ENCODE data around the gene JAML. TPM values are rescaled to one million over a fixed set of nuclear protein-coding genes. Genes with fewer than 3 reads are reported as not detected.

Gene JAML
- total RNA-seq, 1 experiment from 2014 or later = not detected

DNA sequence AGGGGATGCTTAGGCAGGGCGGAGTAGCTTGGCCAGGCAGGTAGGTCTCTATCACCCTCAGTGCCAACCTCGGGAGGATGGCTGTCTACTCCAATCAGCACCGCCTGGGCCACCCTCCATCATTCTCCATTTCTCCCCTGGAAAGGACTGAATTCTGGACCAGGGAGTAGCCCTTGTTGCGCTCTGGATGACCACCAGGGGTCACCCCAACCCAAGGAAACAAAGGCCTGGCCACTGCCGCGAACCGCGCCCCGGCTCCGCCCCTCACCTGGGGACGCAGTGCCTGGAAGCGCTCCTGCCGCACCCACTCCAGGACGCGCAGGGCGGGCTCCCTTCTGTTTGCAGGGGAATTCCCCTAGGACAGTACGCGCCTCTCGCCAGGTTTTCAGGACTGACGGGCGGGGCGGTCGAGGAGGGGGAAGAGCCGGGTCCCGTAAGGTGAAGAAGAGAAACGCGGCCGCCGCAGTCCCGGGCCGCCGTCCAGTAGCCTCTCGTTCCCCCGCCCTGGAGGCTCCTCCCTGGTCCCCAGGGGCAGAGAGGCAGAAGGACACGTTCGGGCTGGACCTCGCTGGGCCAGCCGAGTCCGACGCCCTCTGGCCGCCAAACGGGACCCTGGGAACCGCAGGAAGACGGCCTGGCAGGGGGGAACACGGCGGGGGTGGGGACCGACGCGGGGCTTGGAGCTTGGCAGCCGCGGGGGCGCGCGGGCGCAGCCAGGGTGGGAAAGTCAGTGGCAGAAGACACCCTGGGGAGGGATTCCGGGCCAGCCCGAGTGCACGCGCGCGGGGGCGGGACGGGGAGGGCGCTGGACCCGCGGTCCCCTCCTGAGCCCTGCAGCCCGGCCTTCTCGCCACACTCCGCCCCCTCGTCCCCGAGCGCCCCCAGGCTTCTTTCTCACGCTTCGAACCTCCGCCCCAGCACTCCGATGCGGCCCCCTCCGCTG is 79.3 kb downstream of the JAML start:
- peak; percentile 63 for DNase-seq (ENCODE audit: low spot score)

DNA sequence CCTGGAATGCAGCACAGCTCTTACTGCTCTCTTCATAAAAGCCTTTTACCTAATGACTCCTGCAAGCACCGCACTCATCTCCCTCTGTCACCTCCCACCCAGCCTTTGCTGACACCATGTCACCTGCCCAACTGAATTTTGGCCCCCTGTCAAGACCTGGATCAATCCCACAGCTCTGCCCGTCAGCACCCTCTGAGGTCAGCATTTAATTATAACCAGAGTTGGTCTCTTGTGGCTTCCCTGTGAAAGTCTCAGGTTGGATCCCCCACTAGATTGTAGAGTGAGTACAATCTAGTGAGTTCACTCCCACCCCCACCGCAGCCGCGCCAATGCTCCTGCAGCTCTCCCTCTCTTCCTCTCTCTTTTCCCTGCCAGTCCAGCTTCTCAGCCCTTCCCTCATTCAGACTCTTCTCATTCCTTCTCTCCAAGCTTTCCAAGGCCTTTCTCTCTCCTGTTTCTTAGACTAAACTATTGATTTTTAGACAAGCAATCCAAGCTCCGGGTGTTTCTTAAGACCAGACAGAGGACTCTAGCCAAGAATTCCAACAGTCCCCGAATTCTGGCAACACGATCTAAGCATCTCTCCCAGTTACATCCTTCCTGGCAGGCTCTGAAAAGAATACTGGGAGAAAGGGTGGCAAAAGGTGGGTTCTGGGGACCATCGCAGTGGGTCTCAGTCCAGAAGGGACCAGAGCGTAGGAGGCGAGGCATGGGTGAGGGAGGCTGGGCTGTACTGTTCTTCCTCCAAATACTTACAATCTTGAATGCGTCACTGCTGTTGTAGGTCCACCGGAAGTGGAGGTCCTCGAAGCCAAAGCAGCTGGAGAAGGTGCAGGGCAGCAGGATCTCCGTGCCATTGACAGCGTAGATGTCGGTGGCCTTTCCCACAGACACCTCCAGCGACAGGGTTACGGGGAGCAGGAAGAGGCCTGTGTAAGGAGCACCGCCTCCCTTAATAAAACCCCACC is 80.2 kb downstream of the JAML start:
- no peak for DNase-seq (ENCODE audit: low spot score)

Other genes with a start within 250 kb of the JAML start
- gene IL10RA, start 238.6 kb downstream of the JAML start, total RNA-seq (2014; rRNA removed; shearing (Covaris generic)) = 0.04 TPM in 1 of 2 replicates, not detected in the other
- not detected in 2 replicates for gene TMPRSS4, start 147.9 kb downstream of the JAML start, total RNA-seq (2014; rRNA removed; shearing (Covaris generic))
- not detected in 2 replicates for gene SMIM35, start 138.0 kb downstream of the JAML start, total RNA-seq (2014; rRNA removed; shearing (Covaris generic))
- 2.5 and 3.9 TPM in 2 replicates for gene SCN4B, start 72.2 kb downstream of the JAML start, total RNA-seq (2014; rRNA removed; shearing (Covaris generic))
- gene SCN2B, start 48.4 kb downstream of the JAML start, total RNA-seq (2014; rRNA removed; shearing (Covaris generic)) = not detected in 2 replicates
- 9.8 and 10.4 TPM in 2 replicates for gene MPZL3, start 27.4 kb upstream of the JAML start, total RNA-seq (2014; rRNA removed; shearing (Covaris generic))
- 1.0 and 1.7 TPM in 2 replicates for gene MPZL2, start 39.3 kb upstream of the JAML start, total RNA-seq (2014; rRNA removed; shearing (Covaris generic))
- gene CD3E, start 79.7 kb upstream of the JAML start, total RNA-seq (2014; rRNA removed; shearing (Covaris generic)) = not detected in 2 replicates
- not detected in 2 replicates for gene CD3D, start 117.7 kb upstream of the JAML start, total RNA-seq (2014; rRNA removed; shearing (Covaris generic))
- gene CD3G, start 119.3 kb upstream of the JAML start, total RNA-seq (2014; rRNA removed; shearing (Covaris generic)) = not detected in 2 replicates
- gene UBE4A, start 134.6 kb upstream of the JAML start, total RNA-seq (2014; rRNA removed; shearing (Covaris generic)) = 39.6 and 45.1 TPM in 2 replicates
- 59.3 and 94.8 TPM in 2 replicates for gene ATP5MG, start 176.6 kb upstream of the JAML start, total RNA-seq (2014; rRNA removed; shearing (Covaris generic))
- 11.9 and 15.2 TPM in 2 replicates for gene KMT2A, start 211.5 kb upstream of the JAML start, total RNA-seq (2014; rRNA removed; shearing (Covaris generic))